Left ventricle myocardium inferior (tissue), 1 donor: Measurements from ENCODE around the gene PNKD. TPM values are rescaled to one million over a fixed set of nuclear protein-coding genes. Genes with fewer than 3 reads are reported as not detected.
"Not testable (repeated sequence)": the region's sequence is repeated elsewhere in the genome, so short reads cannot be mapped to it uniquely, and the experiment has no call there.

Source experiments
- DNase-seq: peaks from one replicate; pipeline ENCODE4 v3.0.0-alpha.2; 2020
- H3K27ac ChIP-seq: fragments of 200-600 bp; replicated peaks from 2 replicates; pipeline ENCODE4 v1.8.0; 2021
- H3K27me3 ChIP-seq: fragments of 200-600 bp; 2 replicates; pipeline ENCODE4 v1.8.0; 2021; ENCODE audit warnings: low read depth
- H3K36me3 ChIP-seq: fragments of 200-600 bp; 2 replicates; pipeline ENCODE4 v1.8.0; 2021
- H3K4me1 ChIP-seq: fragments of 200-600 bp; 2 replicates; pipeline ENCODE4 v1.8.0; 2021
- H3K4me3 ChIP-seq: fragments of 200-600 bp; 2 replicates; pipeline ENCODE4 v1.8.0; 2021; ENCODE audit warnings: mild to moderate bottlenecking, moderate library complexity
- H3K9me3 ChIP-seq: fragments of 200-600 bp; replicated peaks from 2 replicates; pipeline ENCODE4 v1.8.0; 2021
- CTCF ChIP-seq: fragments of 200-600 bp; IDR thresholded peaks from 2 replicates; pipeline ENCODE4 v1.8.0; 2021; ENCODE audit warnings: antibody characterized with exemption, mild to moderate bottlenecking, borderline replicate concordance
- intact Hi-C: fragments of 100-400 bp; cut with micrococcal nuclease; formaldehyde crosslinking; loops from one replicate; pipeline ENCODE4 v1.11.0; 2022
- total RNA-seq: library from RNA; stranded (reverse); fragmentation: NEBNext Ultra II Directional; extraction: Animal tissue kit (Norgen Biotek cat#: 25700); gene quantifications from one replicate; pipeline ENCODE4 v1.2.1, GENCODE V29; 2021
- donor health status: DM: no; HTN: yes; CAD: no; lungs with severe emphysema.

Gene PNKD
- total RNA-seq, 1 donor from 2014 or later: 75.4 TPM

- no peaks in the 10 kb centered on the region for H3K9me3 ChIP-seq
- intact Hi-C loops: no loop called here
- DNase-seq: no peak
- no peak overlapping the region for H3K4me3 ChIP-seq
- no peaks in the 10 kb centered on the region for H3K27me3 ChIP-seq
- peak overlapping the region; percentile 67 for H3K27ac ChIP-seq
- H3K4me1 ChIP-seq: peaks cover 6% of the 10 kb centered on the region
- no peaks in the 10 kb centered on the region for H3K36me3 ChIP-seq
- TF ChIP-seq CTCF: no peak
These were observed 37.2 kb downstream of the PNKD start for GRCh38 chr2:218307415-218308090.

- no peak overlapping the region for H3K4me3 ChIP-seq
- peaks cover 6% of the 10 kb centered on the region for H3K4me1 ChIP-seq
- no peaks in the 10 kb centered on the region for H3K9me3 ChIP-seq
- no peaks in the 10 kb centered on the region for H3K36me3 ChIP-seq
- H3K27me3 ChIP-seq: no peaks in the 10 kb centered on the region
- TF ChIP-seq CTCF: no peak
- no peak overlapping the region for H3K27ac ChIP-seq
- intact Hi-C loops: no loop called here
- DNase-seq: no peak
These were observed 40.7 kb downstream of the PNKD start for GRCh38 chr2:218310853-218311540.

GRCh38 chr2:218311541-218312266 is 41.4 kb downstream of the PNKD start:
- H3K9me3 ChIP-seq, H3K36me3 ChIP-seq, H3K4me1 ChIP-seq, H3K4me3 ChIP-seq, H3K27ac ChIP-seq, DNase-seq, H3K27me3 ChIP-seq, intact Hi-C loops: not testable (repeated sequence)

GRCh38 chr2:218312267-218312756 is 42.0 kb downstream of the PNKD start:
- Histone ChIP-seq H3K27me3 (no peaks in the 10 kb centered on the region), H3K4me3 (no peak overlapping the region), H3K27ac (no peak overlapping the region), H3K36me3 (no peaks in the 10 kb centered on the region), H3K4me1 (peaks cover 6% of the 10 kb centered on the region), H3K9me3 (no peaks in the 10 kb centered on the region)
- intact Hi-C loops: no loop called here
- no peak for TF ChIP-seq CTCF
- no peak for DNase-seq

- Histone ChIP-seq H3K9me3 (no peaks in the 10 kb centered on the region), H3K27ac (no peak overlapping the region), H3K36me3 (no peaks in the 10 kb centered on the region), H3K4me3 (no peak overlapping the region), H3K27me3 (no peaks in the 10 kb centered on the region), H3K4me1 (no peaks in the 10 kb centered on the region)
- intact Hi-C loops: no loop called here
- TF ChIP-seq CTCF: no peak
- DNase-seq: no peak
These were observed 43.0 kb downstream of the PNKD start for GRCh38 chr2:218313356-218313755.

- H3K4me1 ChIP-seq, H3K36me3 ChIP-seq, H3K9me3 ChIP-seq, H3K27ac ChIP-seq, DNase-seq, intact Hi-C loops, H3K27me3 ChIP-seq, H3K4me3 ChIP-seq: not testable (repeated sequence)
These were observed 44.4 kb downstream of the PNKD start for GRCh38 chr2:218314764-218315163.
